Suprapubic skin (tissue), 4 donors: Measurements from ENCODE around the gene CFAP74.
"Not testable (repeated sequence)": the region's sequence is repeated elsewhere in the genome, so short reads cannot be mapped to it uniquely, and the experiment has no call there.

Experiments used
- CTCF ChIP-seq, 2 donors: fragments of 200-600 bp in 1 of 2; fragments of 450-650 bp in 1 of 2; sonication (generic) in 1 of 2; IDR thresholded peaks; one replicate each; pipeline ENCODE4 v1.5.1; 2016 to 2019; ENCODE audit warnings: antibody characterized with exemption in 2 of 2, mild to moderate bottlenecking in 1 of 2, moderate library complexity in 1 of 2
- EP300 ChIP-seq: sonication (generic); formaldehyde crosslinking; IDR thresholded peaks from one replicate; pipeline ENCODE4 v1.6.1; 2017; ENCODE audit warnings: antibody characterized with exemption
- POLR2A ChIP-seq, 2 donors: fragments of 450-650 bp; IDR thresholded peaks; one replicate each; pipeline ENCODE4 v1.6.1; 2017; ENCODE audit warnings: antibody characterized with exemption in 2 of 2, mild to moderate bottlenecking in 2 of 2, moderate library complexity in 2 of 2
- POLR2AphosphoS5 ChIP-seq, 3 donors: sonication (generic); formaldehyde crosslinking; IDR thresholded peaks; one replicate each; pipeline ENCODE4 v1.6.1; 2017; ENCODE audit warnings: antibody characterized with exemption in 3 of 3

DNA sequence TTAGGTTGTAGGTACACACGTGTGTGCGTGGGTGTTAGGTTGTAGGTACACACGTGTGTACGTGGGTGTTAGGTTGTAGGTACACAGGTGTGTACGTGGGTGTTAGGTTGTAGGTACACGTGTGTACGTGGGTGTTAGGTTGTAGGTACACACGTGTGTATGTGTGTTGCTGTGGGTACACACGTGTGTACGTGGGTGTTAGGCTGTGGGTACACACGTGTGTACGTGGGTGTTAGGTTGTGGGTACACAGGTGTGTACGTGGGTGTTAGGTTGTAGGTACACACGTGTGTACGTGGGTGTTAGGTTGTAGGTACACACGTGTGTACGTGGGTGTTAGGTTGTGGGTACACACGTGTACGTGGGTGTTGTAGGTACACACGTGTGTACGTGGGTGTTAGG lies 68.7 kb downstream of the CFAP74 start:
- TF ChIP-seq CTCF (IDR thresholded peaks at IDR 0.05); POLR2AphosphoS5 (IDR thresholded peaks at IDR 0.05); POLR2A (IDR thresholded peaks at IDR 0.05); EP300: not testable (repeated sequence)
